Measurements from ENCODE around the gene ACVRL1. TPM values are rescaled to one million over a fixed set of nuclear protein-coding genes. Genes with fewer than 3 reads are reported as not detected.

Gene ACVRL1
- polyA plus RNA-seq, 1 donor (not counting 4 experiments of a cell fraction or from before 2014, with no cell fraction given), result not detected

GRCh38 chr12:51883295-51883694 is 24.0 kb upstream of the ACVRL1 start:
- H3K79me2 ChIP-seq (ENCODE audit: control insufficient read depth, insufficient read depth, low read length), result no peaks in the 10 kb centered on the region
- no peaks in the 10 kb centered on the region for H4K20me1 ChIP-seq (ENCODE audit: control insufficient read depth, extremely low read depth, insufficient read depth, low read length)
- H3K9me1 ChIP-seq (ENCODE audit: control insufficient read depth, extremely low read depth, insufficient read depth, low read length), result no peaks in the 10 kb centered on the region
- H3K27me3 ChIP-seq (ENCODE audit: control insufficient read depth, extremely low read depth, insufficient read depth, low read length), result peaks cover 2% of the 10 kb centered on the region
- dilution Hi-C loops (cut with MboI; ENCODE audit: extremely low pct_ligation_motif_present, low sequenced_read_pairs), result no loop called here
- no peaks in the 10 kb centered on the region for H3K36me3 ChIP-seq (ENCODE audit: control insufficient read depth in 2 of 2, extremely low read depth in 1 of 2, insufficient read depth in 2 of 2, low read length in 2 of 2)
- no peak overlapping the region for H3K4me3 ChIP-seq (ENCODE audit: control insufficient read depth in 2 of 3, extremely low read depth in 1 of 3, insufficient read depth in 2 of 3, low read depth in 1 of 3, low read length in 3 of 3)
- peaks cover 4% of the 10 kb centered on the region for H3K4me1 ChIP-seq (ENCODE audit: control insufficient read depth, extremely low read depth, insufficient read depth, low read length)
- H3K9me3 ChIP-seq (ENCODE audit: control insufficient read depth, low read depth, low read length), result no peaks in the 10 kb centered on the region
- TF ChIP-seq, protein P1, sequence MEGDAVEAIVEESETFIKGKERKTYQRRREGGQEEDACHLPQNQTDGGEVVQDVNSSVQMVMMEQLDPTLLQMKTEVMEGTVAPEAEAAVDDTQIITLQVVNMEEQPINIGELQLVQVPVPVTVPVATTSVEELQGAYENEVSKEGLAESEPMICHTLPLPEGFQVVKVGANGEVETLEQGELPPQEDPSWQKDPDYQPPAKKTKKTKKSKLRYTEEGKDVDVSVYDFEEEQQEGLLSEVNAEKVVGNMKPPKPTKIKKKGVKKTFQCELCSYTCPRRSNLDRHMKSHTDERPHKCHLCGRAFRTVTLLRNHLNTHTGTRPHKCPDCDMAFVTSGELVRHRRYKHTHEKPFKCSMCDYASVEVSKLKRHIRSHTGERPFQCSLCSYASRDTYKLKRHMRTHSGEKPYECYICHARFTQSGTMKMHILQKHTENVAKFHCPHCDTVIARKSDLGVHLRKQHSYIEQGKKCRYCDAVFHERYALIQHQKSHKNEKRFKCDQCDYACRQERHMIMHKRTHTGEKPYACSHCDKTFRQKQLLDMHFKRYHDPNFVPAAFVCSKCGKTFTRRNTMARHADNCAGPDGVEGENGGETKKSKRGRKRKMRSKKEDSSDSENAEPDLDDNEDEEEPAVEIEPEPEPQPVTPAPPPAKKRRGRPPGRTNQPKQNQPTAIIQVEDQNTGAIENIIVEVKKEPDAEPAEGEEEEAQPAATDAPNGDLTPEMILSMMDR (optimal IDR thresholded peaks at IDR 0.05 in 1 of 3, IDR thresholded peaks at IDR 0.05 in 1 of 3, conservative IDR thresholded peaks at IDR 0.05 in 1 of 3; ENCODE audit: extremely low read depth in 1 of 3, insufficient read depth in 2 of 3, low read length in 3 of 3), result no peak
- TF ChIP-seq EZH2 (IDR thresholded peaks at IDR 0.05; ENCODE audit: low read length), result no peak
- no peak overlapping the region for H3K27ac ChIP-seq (ENCODE audit: control insufficient read depth, insufficient read depth, low read length)
- H3K4me2 ChIP-seq (ENCODE audit: control insufficient read depth, extremely low read depth, insufficient read depth, low read depth, low read length), result no peak overlapping the region
- H2AFZ ChIP-seq (ENCODE audit: control insufficient read depth, low read length), result no peak overlapping the region
- H3K9ac ChIP-seq (ENCODE audit: control insufficient read depth, extremely low read depth, insufficient read depth, low read length), result no peak overlapping the region
- FAIRE-seq, result no peak
- no peak for DNase-seq (ENCODE audit: low read depth, low spot score)

GRCh38 chr12:51883998-51884675 is 23.2 kb upstream of the ACVRL1 start:
- H3K9me1 ChIP-seq (ENCODE audit: control insufficient read depth, extremely low read depth, insufficient read depth, low read length), result no peaks in the 10 kb centered on the region
- no peak overlapping the region for H3K4me2 ChIP-seq (ENCODE audit: control insufficient read depth, extremely low read depth, insufficient read depth, low read depth, low read length)
- DNase-seq (ENCODE audit: low read depth, low spot score) (no peak), FAIRE-seq (no peak)
- no peak overlapping the region for H2AFZ ChIP-seq (ENCODE audit: control insufficient read depth, low read length)
- H3K4me1 ChIP-seq (ENCODE audit: control insufficient read depth, extremely low read depth, insufficient read depth, low read length), result peaks cover 4% of the 10 kb centered on the region
- H3K27me3 ChIP-seq (ENCODE audit: control insufficient read depth, extremely low read depth, insufficient read depth, low read length), result peaks cover 10% of the 10 kb centered on the region
- H3K4me3 ChIP-seq (ENCODE audit: control insufficient read depth in 2 of 3, extremely low read depth in 1 of 3, insufficient read depth in 2 of 3, low read depth in 1 of 3, low read length in 3 of 3), result no peak overlapping the region
- H3K9me3 ChIP-seq (ENCODE audit: control insufficient read depth, low read depth, low read length), result no peaks in the 10 kb centered on the region
- H3K36me3 ChIP-seq (ENCODE audit: control insufficient read depth in 2 of 2, extremely low read depth in 1 of 2, insufficient read depth in 2 of 2, low read length in 2 of 2), result no peaks in the 10 kb centered on the region
- no peak for TF ChIP-seq EZH2 (IDR thresholded peaks at IDR 0.05; ENCODE audit: low read length)
- TF ChIP-seq, protein P1 (optimal IDR thresholded peaks at IDR 0.05 in 1 of 3, IDR thresholded peaks at IDR 0.05 in 1 of 3, conservative IDR thresholded peaks at IDR 0.05 in 1 of 3; ENCODE audit: extremely low read depth in 1 of 3, insufficient read depth in 2 of 3, low read length in 3 of 3), result no peak
- no peaks in the 10 kb centered on the region for H3K79me2 ChIP-seq (ENCODE audit: control insufficient read depth, insufficient read depth, low read length)
- H3K9ac ChIP-seq (ENCODE audit: control insufficient read depth, extremely low read depth, insufficient read depth, low read length), result no peak overlapping the region
- H3K27ac ChIP-seq (ENCODE audit: control insufficient read depth, insufficient read depth, low read length), result no peak overlapping the region
- H4K20me1 ChIP-seq (ENCODE audit: control insufficient read depth, extremely low read depth, insufficient read depth, low read length), result no peaks in the 10 kb centered on the region
- dilution Hi-C loops (cut with MboI; ENCODE audit: extremely low pct_ligation_motif_present, low sequenced_read_pairs), result no loop called here

Measured in keratinocyte (primary cell).